Measurements from ENCODE around the gene GPR22.

DNA sequence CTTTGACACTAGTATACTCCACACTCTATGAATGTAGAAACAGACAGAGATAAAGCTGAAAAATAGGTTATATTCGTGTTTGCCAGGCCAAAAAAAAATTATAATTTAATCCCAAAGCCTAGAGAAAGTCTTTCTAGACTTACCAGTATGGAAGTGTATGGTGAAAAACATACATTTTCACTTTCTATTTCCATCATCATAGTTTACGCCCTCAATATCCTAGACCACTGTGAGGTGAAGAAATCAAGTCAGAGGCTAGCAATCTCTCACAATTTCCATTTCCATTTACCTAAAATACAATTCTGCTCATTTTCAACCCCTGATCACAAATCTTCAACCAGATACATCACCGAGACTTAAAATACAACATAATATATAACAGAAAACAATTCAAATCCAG lies 16.2 kb downstream of the GPR22 start:
- TF ChIP-seq POLR2A (IDR thresholded peaks at IDR 0.05) = no peak
- TF ChIP-seq, protein P1, sequence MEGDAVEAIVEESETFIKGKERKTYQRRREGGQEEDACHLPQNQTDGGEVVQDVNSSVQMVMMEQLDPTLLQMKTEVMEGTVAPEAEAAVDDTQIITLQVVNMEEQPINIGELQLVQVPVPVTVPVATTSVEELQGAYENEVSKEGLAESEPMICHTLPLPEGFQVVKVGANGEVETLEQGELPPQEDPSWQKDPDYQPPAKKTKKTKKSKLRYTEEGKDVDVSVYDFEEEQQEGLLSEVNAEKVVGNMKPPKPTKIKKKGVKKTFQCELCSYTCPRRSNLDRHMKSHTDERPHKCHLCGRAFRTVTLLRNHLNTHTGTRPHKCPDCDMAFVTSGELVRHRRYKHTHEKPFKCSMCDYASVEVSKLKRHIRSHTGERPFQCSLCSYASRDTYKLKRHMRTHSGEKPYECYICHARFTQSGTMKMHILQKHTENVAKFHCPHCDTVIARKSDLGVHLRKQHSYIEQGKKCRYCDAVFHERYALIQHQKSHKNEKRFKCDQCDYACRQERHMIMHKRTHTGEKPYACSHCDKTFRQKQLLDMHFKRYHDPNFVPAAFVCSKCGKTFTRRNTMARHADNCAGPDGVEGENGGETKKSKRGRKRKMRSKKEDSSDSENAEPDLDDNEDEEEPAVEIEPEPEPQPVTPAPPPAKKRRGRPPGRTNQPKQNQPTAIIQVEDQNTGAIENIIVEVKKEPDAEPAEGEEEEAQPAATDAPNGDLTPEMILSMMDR (IDR thresholded peaks at IDR 0.05) = no peak

All from adrenal gland (tissue), 5 donors.